Urinary bladder (tissue), 4 donors: ENCODE data around the gene WDFY4. TPM values are rescaled to one million over a fixed set of nuclear protein-coding genes. Genes with fewer than 3 reads are reported as not detected.

ENCODE experiments used
- DNase-seq: peaks from one replicate; pipeline ENCODE4 v3.0.0-alpha.2; 2015; ENCODE audit errors: extremely low spot score
- H3K27ac ChIP-seq: one replicate; pipeline ENCODE4 v1.5.1; 2013; ENCODE audit warnings: low read depth, mild to moderate bottlenecking, moderate library complexity
- H3K36me3 ChIP-seq: one replicate; pipeline ENCODE4 v1.6.1; 2013; ENCODE audit warnings: mild to moderate bottlenecking, moderate library complexity; ENCODE audit not compliant: insufficient read depth
- H3K4me1 ChIP-seq: one replicate; pipeline ENCODE4 v1.6.1; 2013; ENCODE audit warnings: mild to moderate bottlenecking, moderate library complexity; ENCODE audit not compliant: insufficient read depth
- H3K4me3 ChIP-seq: one replicate; pipeline ENCODE4 v1.5.1; 2013; ENCODE audit warnings: low read depth, low read length
- WGBS: extraction: QIAGEN DNeasy Blood & Tissue Kit; methylation state at CpG from one replicate; pipeline ENCODE4 v1.1.7; 2013; 5-methylcytosine and 5-hydroxymethylcytosine counted together
- polyA plus RNA-seq: library from polyadenylated mRNA; stranded (reverse); fragments of 200-250 nt; gene quantifications from one replicate; pipeline ENCODE4 v1.2.3, GENCODE V29; 2013
- total RNA-seq: library from RNA; depleted of rRNA; stranded (reverse); fragments of >200 nt; gene quantifications from one replicate; pipeline ENCODE4 v1.2.3, GENCODE V29; 2014
- donor health status: healthy with polysubstance abuse.
- donor health status: healthy.

WDFY4 gene
- total and polyA plus RNA-seq, 2 donors = 2.0 to 4.9 TPM

- no peak for DNase-seq
- Histone ChIP-seq H3K4me1 (no peaks in the 10 kb centered on the region), H3K4me3 (no peak overlapping the region), H3K27ac (no peak overlapping the region), H3K36me3 (no peaks in the 10 kb centered on the region)
- WGBS = 67% methylated on average over 2 of the region's 2 CpGs
Observed at GRCh38 chr10:48740988-48741387, 56.3 kb downstream of the WDFY4 start.

GRCh38 chr10:48742891-48743860 is 58.5 kb downstream of the WDFY4 start:
- H3K36me3 ChIP-seq = no peaks in the 10 kb centered on the region
- no peak for DNase-seq
- H3K4me3 ChIP-seq = no peak overlapping the region
- WGBS = 91% methylated on average over 18 of the region's 18 CpGs
- no peak overlapping the region for H3K27ac ChIP-seq
- H3K4me1 ChIP-seq = no peaks in the 10 kb centered on the region

GRCh38 chr10:48744587-48744986 is 59.9 kb downstream of the WDFY4 start:
- Histone ChIP-seq H3K4me1 (no peaks in the 10 kb centered on the region), H3K36me3 (no peaks in the 10 kb centered on the region), H3K27ac (no peak overlapping the region), H3K4me3 (no peak overlapping the region)
- no peak for DNase-seq
- WGBS = 89% methylated on average over 6 of the region's 6 CpGs

GRCh38 chr10:48745662-48746245 is 61.1 kb downstream of the WDFY4 start:
- Histone ChIP-seq H3K4me1 (no peaks in the 10 kb centered on the region), H3K27ac (no peak overlapping the region), H3K4me3 (no peak overlapping the region), H3K36me3 (no peaks in the 10 kb centered on the region)
- no peak for DNase-seq
- 69% methylated on average over 27 of the region's 27 CpGs for WGBS

GRCh38 chr10:48748573-48748972 is 63.9 kb downstream of the WDFY4 start:
- no peaks in the 10 kb centered on the region for H3K36me3 ChIP-seq
- DNase-seq = no peak
- no peaks in the 10 kb centered on the region for H3K4me1 ChIP-seq
- H3K27ac ChIP-seq = no peak overlapping the region
- WGBS = 73% methylated on average over 4 of the region's 4 CpGs
- no peak overlapping the region for H3K4me3 ChIP-seq

GRCh38 chr10:48749254-48749787 is 64.6 kb downstream of the WDFY4 start:
- H3K27ac ChIP-seq = no peak overlapping the region
- no peaks in the 10 kb centered on the region for H3K4me1 ChIP-seq
- H3K4me3 ChIP-seq = no peak overlapping the region
- DNase-seq = no peak
- no peaks in the 10 kb centered on the region for H3K36me3 ChIP-seq
- 99% methylated on average over 1 of the region's 1 CpG for WGBS

- H3K4me3 ChIP-seq = no peak overlapping the region
- H3K27ac ChIP-seq = no peak overlapping the region
- no peak for DNase-seq
- 71% methylated on average over 1 of the region's 1 CpG for WGBS
- no peaks in the 10 kb centered on the region for H3K36me3 ChIP-seq
- no peaks in the 10 kb centered on the region for H3K4me1 ChIP-seq
Observed at GRCh38 chr10:48750019-48750418, 65.3 kb downstream of the WDFY4 start.

- Histone ChIP-seq H3K4me1 (no peaks in the 10 kb centered on the region), H3K4me3 (no peak overlapping the region), H3K27ac (no peak overlapping the region), H3K36me3 (no peaks in the 10 kb centered on the region)
- DNase-seq = no peak
- WGBS = 94% methylated on average over 5 of the region's 5 CpGs
Observed at GRCh38 chr10:48750991-48751390, 66.3 kb downstream of the WDFY4 start.

- WGBS = 87% methylated on average over 5 of the region's 5 CpGs
- Histone ChIP-seq H3K36me3 (no peaks in the 10 kb centered on the region), H3K27ac (no peak overlapping the region), H3K4me1 (no peaks in the 10 kb centered on the region), H3K4me3 (no peak overlapping the region)
- no peak for DNase-seq
Observed at GRCh38 chr10:48751730-48752129, 67.1 kb downstream of the WDFY4 start.

- 53% methylated on average over 3 of the region's 3 CpGs for WGBS
- no peak for DNase-seq
- Histone ChIP-seq H3K4me1 (no peaks in the 10 kb centered on the region), H3K27ac (no peak overlapping the region), H3K4me3 (no peak overlapping the region), H3K36me3 (no peaks in the 10 kb centered on the region)
Observed at GRCh38 chr10:48758411-48758810, 73.7 kb downstream of the WDFY4 start.

GRCh38 chr10:48759113-48759901 is 74.6 kb downstream of the WDFY4 start:
- Histone ChIP-seq H3K36me3 (no peaks in the 10 kb centered on the region), H3K27ac (no peak overlapping the region), H3K4me1 (no peaks in the 10 kb centered on the region), H3K4me3 (no peak overlapping the region)
- WGBS = 93% methylated on average over 4 of the region's 4 CpGs
- DNase-seq = no peak

- Histone ChIP-seq H3K4me3 (no peak overlapping the region), H3K36me3 (no peaks in the 10 kb centered on the region), H3K27ac (no peak overlapping the region), H3K4me1 (no peaks in the 10 kb centered on the region)
- WGBS = 81% methylated on average over 5 of the region's 5 CpGs
- DNase-seq = no peak
Observed at GRCh38 chr10:48760983-48761382, 76.3 kb downstream of the WDFY4 start.
